Measurements from ENCODE around the gene CCDC90B. TPM values are rescaled to one million over a fixed set of nuclear protein-coding genes. Genes with fewer than 3 reads are reported as not detected.

Gene CCDC90B
- total RNA-seq, 1 donor from 2014 or later, result 8.2 TPM

GRCh38 chr11:83249445-83249844 is 36.7 kb downstream of the CCDC90B start:
- Histone ChIP-seq H3K4me3 (no peak overlapping the region), H3K4me1 (peaks cover 0 to 7% of the 10 kb centered on the region in 2 donors), H3K36me3 (peaks cover 0 to 10% of the 10 kb centered on the region in 2 donors), H3K9me3 (no peaks in the 10 kb centered on the region), H3K27ac (no peak overlapping the region), H3K27me3 (no peaks in the 10 kb centered on the region)
- no peak for DNase-seq (ENCODE audit: low spot score in 2 of 2)
- intact Hi-C loops (cut with DNase I), result no loop called here
- no peak for TF ChIP-seq CTCF (IDR thresholded peaks at IDR 0.05)

DNA sequence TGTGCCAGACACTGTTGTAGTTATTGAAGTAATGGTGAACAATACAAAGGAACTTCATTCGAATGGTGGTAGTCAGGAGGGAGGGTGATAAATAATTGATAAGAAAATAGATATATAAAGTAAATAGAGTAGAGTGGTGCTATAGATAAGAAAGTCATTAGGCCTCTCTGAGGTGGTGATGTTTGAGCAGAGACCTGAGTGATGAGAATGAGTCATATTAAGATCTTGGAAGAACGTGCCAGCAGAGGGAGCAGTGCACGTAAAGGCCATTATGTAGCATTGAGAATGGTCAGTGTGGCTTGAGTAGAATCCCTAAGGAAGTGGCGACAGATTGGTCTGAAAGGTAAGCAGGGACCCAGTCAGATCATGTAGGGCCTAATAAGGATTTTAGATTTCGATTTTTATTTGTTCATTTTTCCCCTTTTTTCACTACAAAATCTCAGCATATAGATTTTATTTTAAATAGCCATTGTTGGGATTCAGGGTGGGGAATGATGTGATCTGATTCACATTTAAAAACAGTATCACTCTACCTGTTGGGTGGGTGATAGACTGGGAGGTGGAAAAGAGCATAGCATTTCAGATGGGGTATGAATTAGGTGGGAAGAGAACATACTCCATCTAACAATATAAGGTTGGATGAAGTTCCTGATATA is 44.7 kb downstream of the CCDC90B start:
- Histone ChIP-seq H3K4me3 (no peak overlapping the region), H3K27me3 (no peaks in the 10 kb centered on the region), H3K36me3 (peaks cover 0 to 10% of the 10 kb centered on the region in 2 donors), H3K27ac (no peak overlapping the region), H3K9me3 (no peaks in the 10 kb centered on the region), H3K4me1 (no peaks in the 10 kb centered on the region)
- DNase-seq (ENCODE audit: low spot score in 2 of 2), result no peak
- TF ChIP-seq CTCF (IDR thresholded peaks at IDR 0.05), result peak in 2 of 3 experiments; percentile 20 to 43
- intact Hi-C loops (cut with DNase I), result no loop called here

GRCh38 chr11:83238111-83238510 is 48.1 kb downstream of the CCDC90B start:
- Histone ChIP-seq H3K4me3 (no peak overlapping the region), H3K27ac (no peak overlapping the region), H3K36me3 (no peaks in the 10 kb centered on the region), H3K4me1 (no peaks in the 10 kb centered on the region), H3K27me3 (no peaks in the 10 kb centered on the region), H3K9me3 (no peaks in the 10 kb centered on the region)
- no peak for TF ChIP-seq CTCF (IDR thresholded peaks at IDR 0.05)
- no peak for DNase-seq (ENCODE audit: low spot score in 2 of 2)
- intact Hi-C loops (cut with DNase I), result no loop called here

GRCh38 chr11:83235825-83236224 is 50.3 kb downstream of the CCDC90B start:
- Histone ChIP-seq H3K4me3 (no peak overlapping the region), H3K9me3 (no peaks in the 10 kb centered on the region), H3K27ac (no peak overlapping the region), H3K36me3 (no peaks in the 10 kb centered on the region), H3K4me1 (no peaks in the 10 kb centered on the region), H3K27me3 (no peaks in the 10 kb centered on the region)
- no peak for TF ChIP-seq CTCF (IDR thresholded peaks at IDR 0.05)
- intact Hi-C loops (cut with DNase I), result no loop called here
- no peak for DNase-seq (ENCODE audit: low spot score in 2 of 2)

DNA sequence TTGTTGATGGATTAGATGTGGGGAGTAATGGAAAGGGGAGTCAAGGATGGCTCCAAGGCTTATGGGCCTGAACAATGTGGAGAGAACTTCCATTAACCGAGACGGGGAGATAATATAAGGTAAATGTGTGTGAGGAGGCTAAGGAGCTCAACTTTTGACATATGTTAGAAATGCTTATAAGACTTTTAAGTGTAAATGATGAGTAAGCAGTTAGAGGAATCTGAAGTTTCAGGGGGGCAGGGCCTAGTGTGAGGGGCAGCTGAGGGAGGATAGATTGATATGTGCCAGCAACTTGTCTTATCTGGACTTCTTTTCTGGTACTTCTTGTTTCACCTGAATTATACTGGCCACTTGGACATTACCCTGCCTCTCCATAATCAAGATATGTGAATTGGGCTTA is 62.7 kb downstream of the CCDC90B start:
- TF ChIP-seq CTCF (IDR thresholded peaks at IDR 0.05), result no peak
- H3K27ac ChIP-seq, result no peak overlapping the region
- no peak overlapping the region for H3K4me3 ChIP-seq
- H3K9me3 ChIP-seq, result no peaks in the 10 kb centered on the region
- DNase-seq (ENCODE audit: low spot score in 2 of 2), result no peak
- H3K27me3 ChIP-seq, result no peaks in the 10 kb centered on the region
- intact Hi-C loops (cut with DNase I), result no loop called here
- no peaks in the 10 kb centered on the region for H3K36me3 ChIP-seq
- no peaks in the 10 kb centered on the region for H3K4me1 ChIP-seq

DNA sequence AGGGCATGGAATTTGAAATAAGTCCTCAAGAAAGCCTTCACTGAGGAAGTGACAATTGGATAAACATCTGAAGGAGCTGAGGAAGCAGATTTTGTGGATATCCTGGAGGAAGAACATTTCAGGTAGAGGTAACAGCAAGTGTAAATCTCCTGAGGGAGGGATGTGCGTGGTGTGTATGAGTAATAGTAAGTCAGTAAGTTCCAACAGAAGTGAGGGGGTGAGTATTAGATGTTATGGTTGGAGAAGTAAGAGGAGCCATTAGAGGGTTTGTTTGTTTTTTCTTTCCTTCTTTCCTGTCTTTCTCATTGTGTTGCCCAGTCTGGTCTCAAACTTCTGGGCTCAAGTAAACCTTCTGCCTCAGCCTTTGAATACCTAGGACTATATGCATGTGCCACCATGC is 63.7 kb downstream of the CCDC90B start:
- no peak for DNase-seq (ENCODE audit: low spot score in 2 of 2)
- TF ChIP-seq CTCF (IDR thresholded peaks at IDR 0.05), result no peak
- no peaks in the 10 kb centered on the region for H3K36me3 ChIP-seq
- intact Hi-C loops (cut with DNase I), result no loop called here
- H3K4me1 ChIP-seq, result no peaks in the 10 kb centered on the region
- no peaks in the 10 kb centered on the region for H3K9me3 ChIP-seq
- no peak overlapping the region for H3K4me3 ChIP-seq
- no peak overlapping the region for H3K27ac ChIP-seq
- no peaks in the 10 kb centered on the region for H3K27me3 ChIP-seq

Data from ascending aorta (tissue), 2 donors.